Caco-2 (cell line): ENCODE data around the gene CHORDC1. TPM values are rescaled to one million over a fixed set of nuclear protein-coding genes. Genes with fewer than 3 reads are reported as not detected.
"Not testable (repeated sequence)": the region's sequence is repeated elsewhere in the genome, so short reads cannot be mapped to it uniquely, and the experiment has no call there.

ENCODE experiments used
- BruUV-seq: library from RNA; stranded (reverse); fragments of 400-500 nt; replicated peaks from 2 replicates; lab custom pipeline; 2021; lab: Mats Ljungman, UMichigan
- CTCF ChIA-PET: fragments of 300-600 bp; sonication (Branson Sonifier 250); formaldehyde crosslinking; loops from one replicate; lab custom pipeline; 2022; ENCODE audit warnings: antibody characterized with exemption; lab: Charles Lee
- POLR2A ChIA-PET: fragments of 300-600 bp; sonication (Branson Sonifier 250); formaldehyde crosslinking; loops from one replicate; lab custom pipeline; 2022; ENCODE audit warnings: antibody characterized with exemption; lab: Charles Lee
- DNase-seq, 2 experiments: peaks; one replicate each; pipeline versions ENCODE4 v3.0.0 to v3.0.0-alpha.2; 2020 to 2022
- H3K27me3 ChIP-seq: replicated peaks from 2 replicates; pipeline ENCODE4 v1.6.0; 2011; ENCODE audit warnings: low read length; ENCODE audit not compliant: control insufficient read depth, insufficient read depth
- H3K36me3 ChIP-seq: 2 replicates; pipeline ENCODE4 v1.5.1; 2011; ENCODE audit warnings: low read length; ENCODE audit not compliant: control insufficient read depth, insufficient read depth
- H3K4me1 ChIP-seq: fragments of 250-450 bp; sonication (Bioruptor Pico); 2 replicates; pipeline ENCODE4 v1.5.1; 2020; ENCODE audit warnings: mild to moderate bottlenecking
- H3K4me3 ChIP-seq: 2 replicates; pipeline ENCODE4 v1.5.1; 2011; ENCODE audit warnings: low read depth, mild to moderate bottlenecking, control low read depth, low read length
- H3K9me3 ChIP-seq: fragments of 250-450 bp; sonication (Bioruptor Pico); 2 replicates; pipeline ENCODE4 v1.5.1; 2020; ENCODE audit warnings: mild to moderate bottlenecking, moderate library complexity
- H3K27ac Mint-ChIP-seq: one replicate; pipeline ENCODE4 v1.8.0; 2022; ENCODE audit warnings: mixed read lengths; ENCODE audit not compliant: unreplicated experiment
- H3K27me3 Mint-ChIP-seq: one replicate; pipeline ENCODE4 v1.8.0; 2022; ENCODE audit warnings: mixed read lengths; ENCODE audit not compliant: insufficient read depth, unreplicated experiment
- H3K36me3 Mint-ChIP-seq: one replicate; pipeline ENCODE4 v1.8.0; 2022; ENCODE audit warnings: mild to moderate bottlenecking, mixed read lengths; ENCODE audit not compliant: insufficient read depth, unreplicated experiment
- H3K4me1 Mint-ChIP-seq: one replicate; pipeline ENCODE4 v1.8.0; 2022; ENCODE audit warnings: low read depth, mixed read lengths; ENCODE audit not compliant: unreplicated experiment
- H3K4me3 Mint-ChIP-seq: one replicate; pipeline ENCODE4 v1.8.0; 2022; ENCODE audit warnings: mild to moderate bottlenecking, moderate library complexity, mixed read lengths; ENCODE audit not compliant: unreplicated experiment
- H3K9me3 Mint-ChIP-seq: one replicate; pipeline ENCODE4 v1.8.0; 2022; ENCODE audit warnings: mixed read lengths; ENCODE audit not compliant: unreplicated experiment
- intact Hi-C: fragments of 100-400 bp; cut with micrococcal nuclease; formaldehyde crosslinking; loops from one replicate; pipeline ENCODE4 v1.10.0; 2022; ENCODE audit not compliant: unreplicated experiment
- total RNA-seq: library from RNA; stranded (reverse); gene quantifications from 2 replicates; pipeline ENCODE4 v1.2.3, GENCODE V29; 2022
- TF ChIP-seq, protein P1 (sequence below), 2 experiments: fragments of 200-600 bp in 1 of 2; IDR thresholded peaks; 1 replicate in 1 of 2; 2 replicates in 1 of 2; pipeline versions ENCODE4 v1.5.1 to v1.8.0; 2011 to 2022; ENCODE audit warnings: antibody characterized with exemption in 1 of 2, control low read depth in 1 of 2, inconsistent platforms in 1 of 2, low read depth in 1 of 2, low read length in 1 of 2, mild to moderate bottlenecking in 1 of 2, moderate library complexity in 1 of 2; ENCODE audit not compliant: insufficient read depth in 1 of 2, severe bottlenecking in 1 of 2, unreplicated experiment in 1 of 2

CHORDC1 gene
- total RNA-seq, 1 experiment from 2014 or later, result 194 TPM

DNA sequence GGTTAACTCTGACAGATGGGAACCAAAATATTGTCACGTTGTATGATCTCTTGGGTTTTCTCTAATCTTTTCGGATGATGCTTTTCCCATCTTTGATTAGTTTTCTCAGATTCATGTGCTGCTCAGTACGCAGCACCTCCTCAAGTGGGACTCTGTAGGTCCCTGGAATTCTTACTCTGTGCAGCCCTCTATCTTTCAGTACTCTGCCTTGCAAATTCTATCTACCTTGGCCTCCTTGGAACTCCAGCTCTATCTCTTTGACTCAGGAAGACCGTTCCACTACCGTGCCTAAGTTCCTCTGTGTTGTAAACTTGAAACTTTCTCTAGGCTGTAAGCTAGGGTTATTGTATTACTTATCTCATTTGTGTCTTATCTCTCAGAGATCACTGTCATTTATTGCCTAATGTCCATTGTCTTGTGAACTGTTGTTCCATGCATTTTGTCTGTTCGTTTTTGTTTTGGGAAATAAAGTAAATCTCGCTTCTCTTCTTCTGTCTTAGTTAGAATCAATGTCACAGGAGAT is 20.1 kb upstream of the CHORDC1 start:
- DNase-seq, result no peak
- no peak overlapping the region for H3K27ac Mint-ChIP-seq
- CTCF ChIA-PET, result interaction anchor here (0.7 kb wide), 2 partner anchors 9 to 44 kb away, joined by 3 read pairs; no protein-coding TSS in a partner anchor
- TF ChIP-seq, protein P1, sequence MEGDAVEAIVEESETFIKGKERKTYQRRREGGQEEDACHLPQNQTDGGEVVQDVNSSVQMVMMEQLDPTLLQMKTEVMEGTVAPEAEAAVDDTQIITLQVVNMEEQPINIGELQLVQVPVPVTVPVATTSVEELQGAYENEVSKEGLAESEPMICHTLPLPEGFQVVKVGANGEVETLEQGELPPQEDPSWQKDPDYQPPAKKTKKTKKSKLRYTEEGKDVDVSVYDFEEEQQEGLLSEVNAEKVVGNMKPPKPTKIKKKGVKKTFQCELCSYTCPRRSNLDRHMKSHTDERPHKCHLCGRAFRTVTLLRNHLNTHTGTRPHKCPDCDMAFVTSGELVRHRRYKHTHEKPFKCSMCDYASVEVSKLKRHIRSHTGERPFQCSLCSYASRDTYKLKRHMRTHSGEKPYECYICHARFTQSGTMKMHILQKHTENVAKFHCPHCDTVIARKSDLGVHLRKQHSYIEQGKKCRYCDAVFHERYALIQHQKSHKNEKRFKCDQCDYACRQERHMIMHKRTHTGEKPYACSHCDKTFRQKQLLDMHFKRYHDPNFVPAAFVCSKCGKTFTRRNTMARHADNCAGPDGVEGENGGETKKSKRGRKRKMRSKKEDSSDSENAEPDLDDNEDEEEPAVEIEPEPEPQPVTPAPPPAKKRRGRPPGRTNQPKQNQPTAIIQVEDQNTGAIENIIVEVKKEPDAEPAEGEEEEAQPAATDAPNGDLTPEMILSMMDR (IDR thresholded peaks at IDR 0.05; ENCODE audit: insufficient read depth in 1 of 2, low read depth in 1 of 2, low read length in 1 of 2, severe bottlenecking in 1 of 2, unreplicated experiment in 1 of 2), result no peak
- no peaks in the 10 kb centered on the region; the same call in 1 of the 2 replicates for H3K9me3 ChIP-seq
- H3K36me3 Mint-ChIP-seq, result no peaks in the 10 kb centered on the region
- no TSS peak for BruUV-seq
- H3K4me3 Mint-ChIP-seq, result no peak overlapping the region
- no peaks in the 10 kb centered on the region for H3K27me3 Mint-ChIP-seq
- intact Hi-C loops, result no loop called here
- H3K4me3 ChIP-seq, result no peak overlapping the region
- peaks cover 9% of the 10 kb centered on the region for H3K4me1 ChIP-seq
- H3K27me3 ChIP-seq, result no peaks in the 10 kb centered on the region
- no peaks in the 10 kb centered on the region for H3K36me3 ChIP-seq
- POLR2A ChIA-PET, result no interaction called here
- peaks cover 8% of the 10 kb centered on the region for H3K9me3 Mint-ChIP-seq
- peaks cover 10% of the 10 kb centered on the region for H3K4me1 Mint-ChIP-seq

DNA sequence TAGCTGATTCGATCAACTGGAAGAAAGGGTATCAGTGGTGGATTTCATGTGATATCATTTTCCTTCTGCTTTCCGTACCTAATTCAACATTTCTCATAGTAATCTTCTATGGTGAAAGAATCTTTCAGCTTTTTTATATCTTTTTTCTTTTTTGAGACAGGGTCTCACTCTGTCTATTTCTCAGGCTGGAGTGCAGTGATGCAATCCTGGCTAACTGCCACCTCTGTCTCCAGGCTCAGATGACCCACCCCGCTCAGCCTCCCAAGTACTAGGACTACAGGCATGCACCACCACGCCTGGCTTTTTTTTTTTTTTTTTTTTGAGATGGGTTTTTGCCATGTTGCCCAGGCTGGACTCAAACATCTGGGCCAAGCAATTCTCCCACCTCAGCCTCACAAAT is 18.6 kb upstream of the CHORDC1 start:
- Mint-ChIP-seq H3K4me1 (peaks cover 19% of the 10 kb centered on the region), H3K27me3 (no peaks in the 10 kb centered on the region)

DNA sequence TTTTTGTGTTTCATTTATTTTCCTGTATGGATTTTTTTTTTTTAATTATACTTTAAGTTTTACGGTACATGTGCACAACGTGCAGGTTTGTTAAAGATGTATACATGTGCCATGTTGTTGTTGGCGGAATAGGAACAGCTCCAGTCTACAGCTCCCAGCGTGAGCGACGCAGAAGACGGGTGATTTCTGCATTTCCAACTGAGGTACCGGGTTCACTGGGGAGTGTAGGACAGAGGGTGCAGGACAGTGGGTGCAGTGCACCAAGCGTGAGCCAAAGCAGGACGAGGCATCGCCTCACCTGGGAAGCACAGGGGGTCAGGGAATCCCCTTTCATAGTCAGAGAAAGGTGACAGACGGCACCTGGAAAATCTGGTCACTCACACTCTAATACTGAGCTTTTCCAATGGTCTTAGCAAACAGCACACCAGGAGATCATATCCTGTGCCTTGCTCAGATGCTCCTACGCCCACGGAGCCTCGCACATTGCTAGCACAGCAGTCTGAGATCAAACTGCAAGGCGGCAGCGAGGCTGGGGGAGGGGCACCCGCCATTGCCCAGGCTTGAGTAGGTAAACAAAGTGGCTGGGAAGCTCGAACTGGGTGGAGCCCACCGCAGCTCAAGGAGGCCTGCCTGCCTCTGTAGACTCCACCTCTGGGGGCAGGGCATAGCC is 17.3 kb upstream of the CHORDC1 start:
- POLR2A ChIA-PET, intact Hi-C loops, H3K27me3 Mint-ChIP-seq, H3K4me3 Mint-ChIP-seq, H3K9me3 ChIP-seq, CTCF ChIA-PET, H3K27me3 ChIP-seq, H3K36me3 Mint-ChIP-seq, DNase-seq, H3K4me3 ChIP-seq, H3K36me3 ChIP-seq, BruUV-seq, H3K27ac Mint-ChIP-seq: not testable (repeated sequence)
- Mint-ChIP-seq H3K9me3 (peaks cover 18% of the 10 kb centered on the region), H3K4me1 (peaks cover 32% of the 10 kb centered on the region)
- peaks cover 28% of the 10 kb centered on the region for H3K4me1 ChIP-seq

More for the DNA sequence above, 18.6 kb upstream of the CHORDC1 start:
- TF ChIP-seq, protein P1 (IDR thresholded peaks at IDR 0.05; ENCODE audit: insufficient read depth in 1 of 2, low read depth in 1 of 2, low read length in 1 of 2, severe bottlenecking in 1 of 2, unreplicated experiment in 1 of 2), result no peak
- Histone ChIP-seq H3K4me1 (peaks cover 15% of the 10 kb centered on the region), H3K36me3 (no peaks in the 10 kb centered on the region; the same call in 1 of the 2 replicates), H3K27me3 (no peaks in the 10 kb centered on the region), H3K4me3 (no peak overlapping the region), H3K9me3 (no peaks in the 10 kb centered on the region; the same call in 1 of the 2 replicates)
- peaks cover 6% of the 10 kb centered on the region for H3K36me3 Mint-ChIP-seq
- intact Hi-C loops, result no loop called here
- no peak overlapping the region for H3K4me3 Mint-ChIP-seq
- ChIA-PET POLR2A (interaction anchor here (0.7 kb wide), 1 partner anchor 545 kb away, joined by 7 read pairs; no protein-coding TSS in a partner anchor), CTCF (no interaction called here)
- no peak for DNase-seq
- H3K9me3 Mint-ChIP-seq, result peaks cover 18% of the 10 kb centered on the region
- H3K27ac Mint-ChIP-seq, result no peak overlapping the region
- no TSS peak for BruUV-seq
